Testis (tissue), 3 donors: ENCODE data around the gene SOX6. TPM values are rescaled to one million over a fixed set of nuclear protein-coding genes. Genes with fewer than 3 reads are reported as not detected.

Experiments used
- DNase-seq: peaks from one replicate; pipeline ENCODE4 v3.0.0-alpha.2; 2019
- H3K27ac ChIP-seq, 2 donors: fragments of 200-600 bp; sonication (generic); one replicate each; pipeline ENCODE4 v1.5.1; 2019
- H3K27me3 ChIP-seq: fragments of 200-600 bp; sonication (generic); one replicate; pipeline ENCODE4 v1.5.1; 2019
- H3K36me3 ChIP-seq: fragments of 200-600 bp; sonication (generic); one replicate; pipeline ENCODE4 v1.5.1; 2017; ENCODE audit warnings: low read depth; ENCODE audit errors: missing control alignments
- H3K4me1 ChIP-seq: fragments of 200-600 bp; sonication (generic); one replicate; pipeline ENCODE4 v1.5.1; 2019
- H3K4me3 ChIP-seq, 2 donors: fragments of 200-600 bp; sonication (generic); one replicate each; pipeline ENCODE4 v1.5.1; 2017 to 2019
- H3K9me3 ChIP-seq: fragments of 200-600 bp; sonication (generic); one replicate; pipeline ENCODE4 v1.5.1; 2017
- CTCF ChIP-seq, 3 experiments: fragments of 450-650 bp in 2 of 3; fragments of 200-600 bp in 1 of 3; sonication (generic) in 1 of 3; IDR thresholded peaks; one replicate each; pipeline ENCODE4 v1.5.1; 2016 to 2019; ENCODE audit warnings: antibody characterized with exemption in 3 of 3, mild to moderate bottlenecking in 2 of 3, moderate library complexity in 1 of 3
- POLR2A ChIP-seq: fragments of 450-650 bp; IDR thresholded peaks from one replicate; pipeline ENCODE4 v1.6.1; 2017; ENCODE audit warnings: antibody characterized with exemption, mild to moderate bottlenecking, moderate library complexity
- WGBS, 2 donors: methylation state at CpG; one replicate each; pipeline ENCODE4 v1.1.5; 2018; 5-methylcytosine and 5-hydroxymethylcytosine counted together
- intact Hi-C: fragments of 100-400 bp; cut with DNase I; formaldehyde crosslinking; loops from one replicate; pipeline ENCODE4 v1.15.1; 2023; ENCODE audit warnings: low total_unique reads
- polyA plus RNA-seq: library from polyadenylated mRNA; stranded (reverse); fragments of 350-450 nt; fragmentation: Illumina TruSeq; extraction: RNeasy Lipid Tissue Mini Kit (QIAGEN cat#74804); gene quantifications from one replicate; pipeline ENCODE4 v1.2.3, GENCODE V29; 2014; ENCODE audit warnings: low read depth, low replicate concordance; ENCODE audit not compliant: insufficient read depth
- total RNA-seq, 2 donors: library from RNA; depleted of rRNA; stranded (reverse); fragments of >200 nt; gene quantifications; one replicate each; pipeline ENCODE4 v1.2.3, GENCODE V29; 2016

The SOX6 gene
- total and polyA plus RNA-seq, 3 donors from 2014 or later = 39.6 to 74.0 (median 52.3) TPM

GRCh38 chr11:16341853-16342252, 14.5 kb downstream of the SOX6 start:
- intact Hi-C loops = no loop called here
- no peaks in the 10 kb centered on the region for H3K9me3 ChIP-seq
- no peaks in the 10 kb centered on the region for H3K4me1 ChIP-seq
- H3K27ac ChIP-seq = no peak overlapping the region
- no peak overlapping the region for H3K4me3 ChIP-seq
- no peak for TF ChIP-seq CTCF (IDR thresholded peaks at IDR 0.05)
- no peak for TF ChIP-seq POLR2A
- no peak for DNase-seq
- no peaks in the 10 kb centered on the region for H3K36me3 ChIP-seq
- H3K27me3 ChIP-seq = no peaks in the 10 kb centered on the region
- WGBS, 2 donors = 94 to 95% methylated on average over 3 of the region's 3 CpGs

- no peak overlapping the region for H3K27ac ChIP-seq
- H3K9me3 ChIP-seq = no peaks in the 10 kb centered on the region
- no peak for DNase-seq
- no peaks in the 10 kb centered on the region for H3K27me3 ChIP-seq
- TF ChIP-seq POLR2A (no peak), CTCF (IDR thresholded peaks at IDR 0.05) (no peak)
- H3K4me1 ChIP-seq = no peaks in the 10 kb centered on the region
- H3K4me3 ChIP-seq = no peak overlapping the region
- no peaks in the 10 kb centered on the region for H3K36me3 ChIP-seq
- 59 to 75% methylated on average over 1 of the region's 1 CpG for WGBS, 2 donors
- intact Hi-C loops = no loop called here
Observed at GRCh38 chr11:16338393-16338792, 18.0 kb downstream of the SOX6 start.

- Histone ChIP-seq H3K9me3 (no peaks in the 10 kb centered on the region), H3K27ac (no peak overlapping the region), H3K27me3 (no peaks in the 10 kb centered on the region), H3K4me3 (no peak overlapping the region), H3K4me1 (no peaks in the 10 kb centered on the region), H3K36me3 (no peaks in the 10 kb centered on the region)
- intact Hi-C loops = no loop called here
- 86 to 96% methylated on average over 1 of the region's 1 CpG for WGBS, 2 donors
- DNase-seq = no peak
- TF ChIP-seq POLR2A = no peak
- TF ChIP-seq CTCF (IDR thresholded peaks at IDR 0.05) = no peak
Observed at GRCh38 chr11:16337421-16338213, 18.7 kb downstream of the SOX6 start.

- TF ChIP-seq POLR2A (no peak), CTCF (IDR thresholded peaks at IDR 0.05) (no peak)
- no peak overlapping the region for H3K27ac ChIP-seq
- H3K4me1 ChIP-seq = no peaks in the 10 kb centered on the region
- no peak overlapping the region for H3K4me3 ChIP-seq
- no peaks in the 10 kb centered on the region for H3K9me3 ChIP-seq
- no peaks in the 10 kb centered on the region for H3K36me3 ChIP-seq
- no peak for DNase-seq
- no peaks in the 10 kb centered on the region for H3K27me3 ChIP-seq
- intact Hi-C loops = no loop called here
Observed at GRCh38 chr11:16336721-16337120, 19.6 kb downstream of the SOX6 start.

GRCh38 chr11:16336204-16336603, 20.1 kb downstream of the SOX6 start:
- Histone ChIP-seq H3K36me3 (no peaks in the 10 kb centered on the region), H3K4me3 (no peak overlapping the region), H3K27ac (no peak overlapping the region), H3K27me3 (no peaks in the 10 kb centered on the region), H3K9me3 (no peaks in the 10 kb centered on the region), H3K4me1 (no peaks in the 10 kb centered on the region)
- TF ChIP-seq CTCF (IDR thresholded peaks at IDR 0.05) (no peak), POLR2A (no peak)
- DNase-seq = no peak
- intact Hi-C loops = no loop called here
- 84 to 90% methylated on average over 6 of the region's 6 CpGs for WGBS, 2 donors
